HEK293T (cell line): ENCODE data around the gene CLDND1.

ENCODE experiments used
- CTCF ChIA-PET: fragments of 350-600 bp; formaldehyde crosslinking; extraction: SDS; loops from one replicate; lab custom pipeline; 2021; ENCODE audit warnings: antibody characterized with exemption, inconsistent platforms; lab: Yijun Ruan, JAX
- POLR2A ChIA-PET: fragments of 350-600 bp; formaldehyde crosslinking; extraction: SDS; loops from one replicate; lab custom pipeline; 2020; ENCODE audit warnings: antibody characterized with exemption, inconsistent platforms; lab: Yijun Ruan, JAX
- DNase-seq: peaks from one replicate; pipeline ENCODE4 v3.0.0; 2012; ENCODE audit warnings: mixed read lengths; ENCODE audit errors: extremely low spot score
- ARNT ChIP-seq: fragments of 450-650 bp; IDR thresholded peaks from 2 replicates; pipeline ENCODE4 v1.6.1; 2017; ENCODE audit warnings: mild to moderate bottlenecking
- BHLHE40 ChIP-seq: fragments of 450-650 bp; IDR thresholded peaks from 2 replicates; pipeline ENCODE4 v1.6.1; 2016; ENCODE audit warnings: mild to moderate bottlenecking, moderate library complexity, borderline replicate concordance
- CTBP1 ChIP-seq: fragments of 450-650 bp; IDR thresholded peaks from 2 replicates; pipeline ENCODE4 v1.6.1; 2016; ENCODE audit warnings: borderline replicate concordance
- ELF4 ChIP-seq: fragments of 450-650 bp; IDR thresholded peaks from 2 replicates; pipeline ENCODE4 v1.6.1; 2017; ENCODE audit warnings: antibody characterized with exemption
- FOXA1 ChIP-seq: fragments of 450-650 bp; IDR thresholded peaks from 2 replicates; pipeline ENCODE4 v1.6.1; 2016; ENCODE audit warnings: mild to moderate bottlenecking
- FOXK2 ChIP-seq: fragments of 450-650 bp; IDR thresholded peaks from 2 replicates; pipeline ENCODE4 v1.6.1; 2016; ENCODE audit warnings: mild to moderate bottlenecking
- FOXM1 ChIP-seq: fragments of 450-650 bp; IDR thresholded peaks from 2 replicates; pipeline ENCODE4 v1.6.1; 2017; ENCODE audit warnings: mild to moderate bottlenecking, borderline replicate concordance
- HDGF ChIP-seq: fragments of 450-650 bp; IDR thresholded peaks from 2 replicates; pipeline ENCODE4 v1.6.1; 2017; ENCODE audit warnings: antibody characterized with exemption, borderline replicate concordance
- L3MBTL2 ChIP-seq: fragments of 450-650 bp; conservative IDR thresholded peaks from 2 replicates; pipeline ENCODE4 v1.6.1; 2016; ENCODE audit warnings: mild to moderate bottlenecking
- LEF1 ChIP-seq: fragments of 450-650 bp; IDR thresholded peaks from 2 replicates; pipeline ENCODE4 v1.6.1; 2017; ENCODE audit warnings: mild to moderate bottlenecking, borderline replicate concordance
- NFRKB ChIP-seq: fragments of 450-650 bp; IDR thresholded peaks from 2 replicates; pipeline ENCODE4 v1.6.1; 2016; ENCODE audit warnings: mild to moderate bottlenecking, moderate library complexity
- SP1 ChIP-seq: fragments of 450-650 bp; IDR thresholded peaks from 2 replicates; pipeline ENCODE4 v1.6.1; 2017
- SUZ12 ChIP-seq: fragments of 450-650 bp; IDR thresholded peaks from 2 replicates; pipeline ENCODE4 v1.6.1; 2016; ENCODE audit warnings: mild to moderate bottlenecking
- TARDBP ChIP-seq: fragments of 450-650 bp; IDR thresholded peaks from 2 replicates; pipeline ENCODE4 v1.6.1; 2016
- ZNF384 ChIP-seq: fragments of 450-650 bp; IDR thresholded peaks from 2 replicates; pipeline ENCODE4 v1.6.1; 2016
- TF ChIP-seq, protein P1 (sequence below): fragments of 450-650 bp; IDR thresholded peaks from 2 replicates; pipeline ENCODE4 v1.6.1; 2016

The CLDND1 gene

DNA sequence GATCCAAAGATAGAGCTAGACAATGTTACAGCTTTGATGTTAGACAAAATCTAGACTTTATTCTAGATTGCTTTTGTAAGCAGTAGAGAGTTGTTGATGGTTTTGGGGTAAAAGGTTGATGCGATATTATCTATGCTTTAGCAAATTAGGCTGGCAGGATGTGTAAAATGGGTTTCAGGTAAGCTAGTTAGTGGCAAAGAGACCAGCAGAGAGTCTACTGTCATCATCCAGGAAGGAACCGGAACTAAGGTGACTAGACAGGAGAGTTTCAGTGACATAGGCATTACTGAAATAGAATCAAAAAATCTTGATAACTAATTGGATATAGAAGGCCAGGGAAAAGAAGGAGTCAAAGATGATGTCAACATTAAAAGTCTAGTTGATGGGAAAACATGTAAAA, 14.1 kb downstream of the CLDND1 start:
- ChIA-PET CTCF (no interaction called here), POLR2A (no interaction called here)
- no peak for TF ChIP-seq LEF1
- TF ChIP-seq CTBP1 = no peak
- no peak for DNase-seq

DNA sequence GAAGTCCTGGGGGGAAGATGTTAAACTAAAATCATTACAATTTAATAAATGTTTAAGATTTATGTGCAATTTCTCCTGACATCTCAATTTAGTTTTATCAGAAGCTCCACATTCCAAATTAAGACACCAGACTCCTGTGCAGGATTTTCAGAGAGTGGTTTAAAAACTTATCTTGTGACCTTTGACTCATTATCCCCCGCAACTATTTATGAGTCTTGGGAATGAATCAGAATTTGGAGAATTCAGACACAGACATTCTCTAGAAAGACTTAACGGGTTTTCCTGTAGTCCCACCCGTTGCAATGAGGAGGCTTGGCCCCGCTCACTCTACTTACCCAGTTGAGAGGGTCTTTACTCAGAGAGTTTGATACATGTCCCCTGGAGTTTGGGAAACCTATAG, 18.2 kb downstream of the CLDND1 start:
- CTCF ChIA-PET = no interaction called here
- DNase-seq = no peak
- POLR2A ChIA-PET = interaction anchor here (0.9 kb wide), 1 partner anchor 18 kb away, joined by 3 read pairs; the partner anchor contains the start of gene CLDND1
- TF ChIP-seq, protein P1, sequence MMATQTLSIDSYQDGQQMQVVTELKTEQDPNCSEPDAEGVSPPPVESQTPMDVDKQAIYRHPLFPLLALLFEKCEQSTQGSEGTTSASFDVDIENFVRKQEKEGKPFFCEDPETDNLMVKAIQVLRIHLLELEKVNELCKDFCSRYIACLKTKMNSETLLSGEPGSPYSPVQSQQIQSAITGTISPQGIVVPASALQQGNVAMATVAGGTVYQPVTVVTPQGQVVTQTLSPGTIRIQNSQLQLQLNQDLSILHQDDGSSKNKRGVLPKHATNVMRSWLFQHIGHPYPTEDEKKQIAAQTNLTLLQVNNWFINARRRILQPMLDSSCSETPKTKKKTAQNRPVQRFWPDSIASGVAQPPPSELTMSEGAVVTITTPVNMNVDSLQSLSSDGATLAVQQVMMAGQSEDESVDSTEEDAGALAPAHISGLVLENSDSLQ = no peak
- TF ChIP-seq CTBP1 = no peak
- no peak for TF ChIP-seq TARDBP
- no peak for TF ChIP-seq L3MBTL2
- no peak for TF ChIP-seq FOXA1
- no peak for TF ChIP-seq ARNT
- no peak for TF ChIP-seq ZNF384
- TF ChIP-seq NFRKB = no peak

DNA sequence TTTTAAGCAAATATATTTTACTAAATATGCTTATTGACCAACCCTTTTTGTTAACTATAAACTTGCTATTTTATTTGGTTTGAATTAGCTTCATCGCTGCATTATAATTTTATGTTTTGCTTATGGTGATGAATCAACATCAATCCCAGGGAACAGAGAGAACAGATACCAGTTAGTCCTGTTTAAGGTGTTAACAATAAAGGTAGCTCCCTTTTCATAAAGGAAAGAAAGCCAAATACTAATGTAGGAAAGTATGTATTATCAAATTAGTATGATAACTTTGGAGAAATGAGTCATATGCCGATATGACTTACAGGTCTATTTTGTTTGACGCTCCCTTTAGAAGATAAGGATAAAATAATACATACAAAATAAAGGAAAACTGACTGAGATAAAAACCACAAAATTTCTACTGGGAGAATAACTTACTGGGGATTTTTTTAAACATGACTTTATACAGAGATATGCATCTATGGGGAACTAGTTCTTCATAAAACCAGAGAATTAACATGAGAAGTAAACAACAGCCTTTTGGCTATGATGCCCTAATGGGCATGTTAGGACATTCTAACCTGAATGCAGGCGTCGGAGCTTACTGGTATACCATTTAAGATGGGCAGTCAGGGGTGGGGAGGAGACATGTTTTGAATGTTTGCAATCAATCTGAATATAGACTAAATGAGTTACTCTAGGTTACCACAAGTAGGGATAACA, 20.7 kb downstream of the CLDND1 start:
- TF ChIP-seq SUZ12 (no peak), SP1 (no peak), CTBP1 (no peak), LEF1 (no peak), L3MBTL2 (no peak), FOXA1 (no peak), ZNF384 (no peak), NFRKB (no peak), ELF4 (no peak), HDGF (no peak), BHLHE40 (no peak), FOXK2 (no peak), ARNT (no peak), TARDBP (no peak), FOXM1 (no peak)
- TF ChIP-seq, protein P1 = no peak
- ChIA-PET POLR2A (no interaction called here), CTCF (no interaction called here)
- no peak for DNase-seq

DNA sequence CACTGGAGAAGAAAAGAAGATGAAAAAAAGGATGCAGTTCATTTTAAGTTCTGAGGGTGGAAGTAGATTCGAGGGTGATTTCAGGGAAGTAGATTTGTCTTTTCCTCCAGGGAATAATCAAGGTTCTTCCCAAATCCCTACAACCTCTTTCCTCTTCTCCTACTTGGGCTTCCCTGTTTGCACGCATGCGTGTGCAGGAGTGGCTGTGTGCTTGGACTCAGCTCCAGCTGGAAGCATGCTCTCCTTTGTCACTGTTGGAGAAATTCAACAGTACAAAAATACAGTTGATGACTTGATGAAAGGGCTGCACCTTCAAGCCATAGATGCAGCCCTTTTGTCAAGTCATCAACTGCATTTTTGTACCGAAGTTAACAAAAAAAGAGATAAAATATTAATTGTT, 21.4 kb downstream of the CLDND1 start:
- ChIA-PET CTCF (no interaction called here), POLR2A (no interaction called here)
- TF ChIP-seq LEF1 (no peak), ARNT (no peak), SUZ12 (no peak)
- DNase-seq = no peak

DNA sequence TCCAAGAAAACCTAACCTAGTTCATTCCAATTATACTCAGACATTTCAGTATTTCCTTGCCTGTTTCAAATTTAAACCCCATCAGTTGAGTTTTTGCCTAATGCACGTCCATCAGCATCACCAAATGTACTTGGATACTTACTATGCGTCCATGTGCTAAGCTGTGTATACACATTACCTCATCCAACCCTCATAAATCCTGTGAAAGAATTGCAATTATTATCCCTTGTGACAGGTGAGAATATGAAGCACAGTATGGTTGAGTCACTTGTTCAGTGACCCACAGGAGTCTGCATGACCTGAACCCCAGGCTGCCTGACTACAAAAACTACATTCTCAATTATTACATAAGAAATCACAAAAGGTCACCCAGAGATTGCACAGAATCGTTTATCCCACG, 22.7 kb downstream of the CLDND1 start:
- DNase-seq = peak; percentile 32
- TF ChIP-seq NFRKB = no peak
- TF ChIP-seq, protein P1 = peak; percentile 96
- peak; percentile 84 for TF ChIP-seq CTBP1
- ChIA-PET CTCF (no interaction called here), POLR2A (interaction anchor here (0.5 kb wide), 1 partner anchor 23 kb away, joined by 3 read pairs; the partner anchor contains the start of gene CLDND1)

DNA sequence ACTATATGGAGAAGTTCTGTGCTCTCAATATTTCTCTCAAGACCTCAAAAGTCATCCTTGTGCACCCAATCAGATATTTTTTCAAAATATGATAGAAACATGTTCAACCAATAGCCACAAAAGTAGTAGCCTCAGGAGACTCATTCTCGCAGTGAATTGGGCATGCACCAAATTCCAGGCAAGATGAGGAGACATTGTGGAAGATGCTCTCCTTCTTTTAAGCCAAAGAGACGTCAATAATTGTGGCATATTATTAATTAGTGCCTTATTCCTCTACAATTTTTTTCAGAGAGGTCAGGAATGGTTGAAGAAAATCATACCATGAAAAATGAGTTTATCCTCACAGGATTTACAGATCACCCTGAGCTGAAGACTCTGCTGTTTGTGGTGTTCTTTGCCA, 25.3 kb downstream of the CLDND1 start, which contains the start of gene OR5K2:
Gene OR5K2 (plus strand): TSS at position 301 of the 400 bp plus-strand sequence. CDS start 0 bp downstream, at position 301.
- TF ChIP-seq FOXM1 (no peak), FOXA1 (no peak), HDGF (no peak)
- no peak for DNase-seq
- POLR2A ChIA-PET = no interaction called here
- CTCF ChIA-PET = no interaction called here

DNA sequence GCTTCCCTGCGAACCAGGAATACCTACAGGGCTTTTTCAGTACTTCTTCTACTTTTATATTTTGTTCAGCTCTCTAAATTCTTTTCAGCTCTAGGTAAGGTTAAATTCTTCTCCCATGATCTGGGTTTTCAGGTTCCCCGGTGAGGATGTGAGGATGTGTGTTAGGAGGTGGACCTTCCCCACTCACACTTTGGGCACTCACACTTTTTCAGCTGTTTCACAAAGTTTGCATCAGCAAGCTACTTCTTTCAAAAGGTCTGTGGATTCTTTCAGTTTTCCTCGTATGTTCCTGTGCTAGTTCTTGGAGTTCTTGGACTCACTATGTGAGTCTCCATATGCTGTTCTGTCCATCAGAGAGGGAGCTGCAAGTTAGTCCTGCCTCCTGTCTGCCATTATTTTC, 39.1 kb downstream of the CLDND1 start:
- POLR2A ChIA-PET = no interaction called here
- CTCF ChIA-PET = no interaction called here
- TF ChIP-seq, protein P1 = no peak
- no peak for DNase-seq
